SH-SY5Y (cell line): ENCODE data around the gene OR10H3.

Experiments
- GATA2 ChIP-seq: IDR thresholded peaks from 2 replicates; pipeline ENCODE4 v1.6.1; 2011; ENCODE audit warnings: mild to moderate bottlenecking, low read depth, low read length
- GATA3 ChIP-seq: IDR thresholded peaks from 2 replicates; pipeline ENCODE4 v1.6.1; 2011; ENCODE audit warnings: low read depth, mild to moderate bottlenecking, low read length, moderate library complexity

Gene OR10H3, protein sequence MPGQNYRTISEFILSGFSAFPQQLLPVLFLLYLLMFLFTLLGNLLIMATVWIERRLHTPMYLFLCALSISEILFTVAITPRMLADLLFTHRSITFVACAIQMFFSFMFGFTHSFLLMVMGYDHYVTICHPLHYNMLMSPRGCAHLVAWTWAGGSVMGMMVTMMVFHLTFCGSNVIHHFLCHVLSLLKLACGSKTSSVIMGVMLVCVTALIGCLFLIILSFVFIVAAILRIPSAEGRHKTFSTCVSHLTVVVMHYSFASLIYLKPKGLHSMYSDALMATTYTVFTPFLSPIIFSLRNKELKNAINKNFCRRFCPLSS

DNA sequence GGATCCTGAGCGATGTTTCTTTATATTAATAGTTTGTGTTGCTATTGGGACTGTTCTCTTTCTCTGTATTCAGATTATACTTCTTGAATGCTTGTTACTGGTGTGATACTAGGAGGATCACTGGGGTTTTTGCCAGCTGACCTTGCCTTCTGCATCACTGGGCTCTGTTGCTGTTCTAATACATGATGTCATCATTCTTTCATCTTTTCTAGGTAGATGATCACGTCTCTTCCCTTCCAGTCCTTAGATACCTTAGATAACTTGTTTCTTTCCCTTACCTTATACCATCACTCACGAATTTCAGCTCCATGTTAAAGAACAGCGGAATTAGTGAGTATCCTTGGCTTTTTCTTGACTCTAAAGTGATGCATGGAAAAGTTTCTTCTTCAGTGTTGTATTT lies at the start of gene OR10H3:
OR10H3 (plus strand) TSS at position 264 of the 400 bp plus-strand sequence. CDS start 3,408 bp downstream, outside the sequence.
- TF ChIP-seq GATA3 = no peak
- TF ChIP-seq GATA2 = no peak

- TF ChIP-seq GATA2 (no peak), GATA3 (no peak)
Observed at GRCh38 chr19:15696654-15697194, 41.1 kb upstream of the OR10H3 start.

DNA sequence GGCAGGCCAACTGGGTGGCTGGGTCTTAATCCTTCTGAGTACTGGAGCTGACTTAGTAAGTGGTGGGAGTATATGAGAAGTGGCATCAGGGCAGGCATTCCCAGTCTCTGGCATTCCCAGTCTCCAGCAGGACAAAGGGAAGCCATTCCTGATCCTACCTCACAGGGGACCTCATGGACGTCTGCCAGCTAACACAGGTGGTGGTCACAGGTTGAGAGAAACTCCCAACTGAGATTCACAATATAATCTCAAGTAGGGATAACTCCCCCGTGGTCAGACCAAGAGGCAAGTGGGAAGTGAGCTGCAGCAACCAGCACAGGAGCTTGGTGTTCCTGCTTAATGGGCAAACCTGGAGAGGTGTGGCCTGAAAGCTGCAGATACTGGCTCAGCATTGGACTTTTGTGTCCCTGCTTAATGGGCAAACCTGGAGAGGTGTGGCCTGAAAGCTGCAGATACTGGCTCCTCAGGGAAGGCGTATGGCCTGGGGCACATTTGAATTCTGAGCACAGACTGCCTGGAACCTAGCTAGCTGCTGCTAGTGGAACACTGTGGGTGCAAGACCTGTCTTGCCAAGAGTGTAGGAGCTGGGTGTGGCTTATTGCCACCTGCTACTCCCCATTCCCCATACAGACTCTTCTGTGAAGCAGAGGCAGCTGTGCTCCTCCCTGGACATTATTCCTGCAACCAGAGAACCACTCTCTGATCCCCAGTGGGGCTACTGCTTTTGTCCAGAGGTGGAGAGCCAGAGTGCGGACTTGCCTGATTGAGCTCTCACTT lies 35.8 kb upstream of the OR10H3 start:
- TF ChIP-seq GATA3 = no peak
- no peak for TF ChIP-seq GATA2

- no peak for TF ChIP-seq GATA2
- TF ChIP-seq GATA3 = no peak
Observed at GRCh38 chr19:15702534-15702930, 35.3 kb upstream of the OR10H3 start.

GRCh38 chr19:15714638-15715037 lies 23.1 kb upstream of the OR10H3 start:
- TF ChIP-seq GATA2 = no peak
- no peak for TF ChIP-seq GATA3

- TF ChIP-seq GATA2 (no peak), GATA3 (no peak)
Observed at GRCh38 chr19:15715642-15716041, 22.1 kb upstream of the OR10H3 start.

- TF ChIP-seq GATA3 = no peak
- TF ChIP-seq GATA2 = no peak
Observed at GRCh38 chr19:15717809-15718208, 20.0 kb upstream of the OR10H3 start.

GRCh38 chr19:15721268-15721667 lies 16.5 kb upstream of the OR10H3 start:
- TF ChIP-seq GATA2 = no peak
- TF ChIP-seq GATA3 = no peak

- TF ChIP-seq GATA3 = no peak
- TF ChIP-seq GATA2 = no peak
Observed at GRCh38 chr19:15722956-15723355, 14.8 kb upstream of the OR10H3 start.

DNA sequence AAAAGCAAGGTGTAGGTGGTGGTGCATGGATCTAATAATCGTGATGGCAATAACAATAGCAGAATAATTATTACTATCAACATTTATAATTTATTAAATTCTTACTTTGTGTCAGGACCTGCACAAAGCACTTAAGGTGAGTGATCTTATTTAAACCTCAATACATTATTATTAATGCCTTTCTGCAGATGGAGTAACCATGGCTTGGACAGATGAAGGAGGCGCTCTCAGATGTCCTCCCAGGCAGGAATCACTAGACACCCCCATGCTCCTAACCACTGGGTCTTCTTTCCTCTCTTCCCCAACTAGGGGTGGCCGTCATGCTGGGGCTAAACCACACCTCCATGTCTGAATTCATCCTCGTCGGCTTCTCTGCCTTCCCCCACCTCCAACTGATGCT lies 10.1 kb upstream of the OR10H3 start, which contains the start of gene OR10H2:
OR10H2 (plus strand) TSS at position 301 of the 400 bp plus-strand sequence; CDS start at position 321, 20 bp downstream.
- TF ChIP-seq GATA3 (no peak), GATA2 (no peak)

DNA sequence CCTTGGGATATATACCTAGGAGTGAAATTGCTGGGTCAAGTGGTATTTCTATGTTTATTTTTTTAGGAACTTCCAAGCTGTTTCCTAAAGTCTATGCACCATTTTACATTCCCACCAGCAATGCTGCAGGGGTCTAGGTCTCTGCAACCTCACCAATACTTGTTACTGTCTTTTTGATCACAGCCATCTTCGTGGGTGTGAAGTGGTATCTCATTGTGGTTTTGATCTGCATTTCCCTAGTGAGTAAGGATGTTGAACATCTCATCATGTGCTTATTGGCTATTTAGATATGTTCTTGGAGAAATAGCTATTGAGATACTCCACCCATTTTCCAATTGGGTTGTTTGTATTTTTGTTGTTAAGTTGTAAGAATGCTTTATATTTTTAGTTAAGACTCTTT lies 7.2 kb upstream of the OR10H3 start:
- TF ChIP-seq GATA2 (no peak), GATA3 (no peak)

- TF ChIP-seq GATA3 (no peak), GATA2 (no peak)
Observed at GRCh38 chr19:15732388-15732787, 5.4 kb upstream of the OR10H3 start.

GRCh38 chr19:15733895-15734294 lies 3.9 kb upstream of the OR10H3 start:
- TF ChIP-seq GATA3 = no peak
- no peak for TF ChIP-seq GATA2

- no peak for TF ChIP-seq GATA2
- no peak for TF ChIP-seq GATA3
Observed at GRCh38 chr19:15740785-15741184, 3.0 kb downstream of the OR10H3 start.
